Spleen (tissue), 11 donors: Measurements from ENCODE around the gene MYO1A. TPM values are rescaled to one million over a fixed set of nuclear protein-coding genes. Genes with fewer than 3 reads are reported as not detected.

Source experiments
- DNase-seq: peaks from one replicate; pipeline ENCODE4 v3.0.0-alpha.2; 2020
- H3K27ac ChIP-seq, 8 donors: fragments of 200-600 bp; sonication (generic) in 7 of 8; 1 replicate in 4 of 8; 2 replicates in 4 of 8; pipeline versions ENCODE4 v1.5.0 to v1.8.0; 2016 to 2021; ENCODE audit warnings: inconsistent platforms in 4 of 8, mild to moderate bottlenecking in 4 of 8, moderate library complexity in 1 of 8
- H3K27me3 ChIP-seq, 7 donors: fragments of 200-600 bp; sonication (generic) in 6 of 7; replicated peaks in 1 of 7; 1 replicate in 4 of 7; 2 replicates in 3 of 7; pipeline versions ENCODE4 v1.5.0 to v1.8.0; 2016 to 2021; ENCODE audit warnings: inconsistent platforms in 3 of 7, mild to moderate bottlenecking in 1 of 7
- H3K36me3 ChIP-seq, 6 donors: fragments of 200-600 bp; sonication (generic) in 5 of 6; 1 replicate in 4 of 6; 2 replicates in 2 of 6; pipeline versions ENCODE4 v1.5.0 to v1.8.0; 2016 to 2021; ENCODE audit warnings: inconsistent platforms in 2 of 6
- H3K4me1 ChIP-seq, 6 donors: fragments of 200-600 bp; sonication (generic) in 5 of 6; 1 replicate in 3 of 6; 2 replicates in 3 of 6; pipeline versions ENCODE4 v1.5.0 to v1.8.0; 2016 to 2021; ENCODE audit warnings: inconsistent platforms in 3 of 6
- H3K4me3 ChIP-seq, 8 donors: fragments of 200-600 bp; sonication (generic) in 7 of 8; 1 replicate in 4 of 8; 2 replicates in 4 of 8; pipeline versions ENCODE4 v1.5.0 to v1.8.0; 2016 to 2021; ENCODE audit warnings: inconsistent platforms in 4 of 8, mild to moderate bottlenecking in 4 of 8, moderate library complexity in 2 of 8
- H3K9me3 ChIP-seq, 8 donors: fragments of 200-600 bp; sonication (generic) in 7 of 8; 1 replicate in 4 of 8; 2 replicates in 4 of 8; pipeline versions ENCODE4 v1.5.0 to v1.8.0; 2016 to 2021; ENCODE audit warnings: inconsistent platforms in 4 of 8
- POLR2A ChIP-seq, 3 donors: fragments of 450-650 bp; IDR thresholded peaks; one replicate each; pipeline ENCODE4 v1.5.1; 2017; ENCODE audit warnings: antibody characterized with exemption in 3 of 3, mild to moderate bottlenecking in 1 of 3
- POLR2AphosphoS5 ChIP-seq, 3 donors: sonication (generic); formaldehyde crosslinking; IDR thresholded peaks; one replicate each; pipeline ENCODE4 v1.5.1; 2017; ENCODE audit warnings: antibody characterized with exemption in 3 of 3
- WGBS, 5 donors: extraction: QIAGEN DNeasy Blood & Tissue Kit in 3 of 5; methylation state at CpG; one replicate each; pipeline versions ENCODE4 v1.1.5 to v1.1.7; 2013 to 2018; 5-methylcytosine and 5-hydroxymethylcytosine counted together
- intact Hi-C: fragments of 100-400 bp; cut with DNase I; formaldehyde crosslinking; loops from one replicate; pipeline ENCODE4 v1.15.0; 2023; ENCODE audit warnings: low total_unique reads
- polyA plus RNA-seq, 3 donors: library from polyadenylated mRNA; stranded (reverse); fragments of 200-250 nt; gene quantifications; one replicate each; pipeline ENCODE4 v1.2.1, GENCODE V29; 2013
- total RNA-seq, 7 donors: library from RNA; depleted of rRNA in 3 of 7; stranded (reverse); fragments of >200 nt in 3 of 7; fragmentation: NEBNext Ultra II Directional in 4 of 7; extraction: Animal tissue kit (Norgen Biotek cat#: 25700) in 4 of 7; gene quantifications; one replicate each; pipeline versions ENCODE4 v1.1.0 to v1.2.1, GENCODE V29; 2016 to 2021
- TF ChIP-seq, protein P1 (sequence below), 11 experiments: fragments of 200-600 bp in 7 of 11; fragments of 450-650 bp in 4 of 11; sonication (generic) in 4 of 11; IDR thresholded peaks in 8 of 11; conservative IDR thresholded peaks in 3 of 11; 1 replicate in 7 of 11; 2 replicates in 4 of 11; pipeline versions ENCODE4 v1.4.0 to v1.8.0; 2016 to 2021; ENCODE audit warnings: antibody characterized with exemption in 11 of 11, inconsistent platforms in 4 of 11, mild to moderate bottlenecking in 1 of 11
- donor health status: healthy with polysubstance abuse.
- donor health status: DM: no; HTN: no; CAD: no; lungs with moderate emphysema.
- donor health status: DM: no; HTN: no; CAD: no.
- donor health status: Bipolar disorder and iron deficiency.
- donor health status: healthy.
- donor health status: DM: no; HTN: no; CAD: no.
- donor health status: DM: yes; HTN: yes; CAD: no.

MYO1A gene
- total and polyA plus RNA-seq, 10 donors, result 0.12 to 1.4 (median 0.22) TPM; not detected in 1

DNA sequence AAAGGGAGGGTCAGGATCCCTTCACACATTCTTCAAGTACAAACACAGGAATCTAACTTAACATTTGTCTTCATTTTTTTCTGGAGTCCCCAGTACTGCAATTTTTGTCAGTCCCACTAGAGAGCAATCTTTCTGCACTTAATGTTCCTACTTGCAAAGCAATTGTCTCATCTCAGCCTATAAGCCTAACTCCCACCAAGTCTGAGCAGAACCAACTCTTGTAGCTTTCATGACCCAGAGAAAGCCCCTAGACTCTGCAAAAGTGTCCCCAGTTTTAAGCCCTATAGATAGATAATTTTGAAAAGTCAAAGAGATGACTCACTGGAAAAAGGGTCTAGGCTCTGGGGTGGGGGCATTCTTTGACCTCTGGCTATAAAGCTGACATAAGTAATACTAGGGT is 41.8 kb downstream of the MYO1A start:
- intact Hi-C loops, result loop anchor here (5.0 kb wide), 2 partner anchors 54 to 109 kb away; no protein-coding TSS in a partner anchor
- DNase-seq, result no peak
- Histone ChIP-seq H3K27ac (peak overlapping the region in 5 of 8 donors; percentile 27 to 92 (median 88)), H3K9me3 (no peaks in the 10 kb centered on the region), H3K4me1 (peaks cover 28 to 77% (median 49%) of the 10 kb centered on the region in 6 donors), H3K4me3 (no peak overlapping the region), H3K36me3 (peaks cover 3 to 17% (median 15%) of the 10 kb centered on the region in 6 donors), H3K27me3 (no peaks in the 10 kb centered on the region)
- TF ChIP-seq, protein P1, sequence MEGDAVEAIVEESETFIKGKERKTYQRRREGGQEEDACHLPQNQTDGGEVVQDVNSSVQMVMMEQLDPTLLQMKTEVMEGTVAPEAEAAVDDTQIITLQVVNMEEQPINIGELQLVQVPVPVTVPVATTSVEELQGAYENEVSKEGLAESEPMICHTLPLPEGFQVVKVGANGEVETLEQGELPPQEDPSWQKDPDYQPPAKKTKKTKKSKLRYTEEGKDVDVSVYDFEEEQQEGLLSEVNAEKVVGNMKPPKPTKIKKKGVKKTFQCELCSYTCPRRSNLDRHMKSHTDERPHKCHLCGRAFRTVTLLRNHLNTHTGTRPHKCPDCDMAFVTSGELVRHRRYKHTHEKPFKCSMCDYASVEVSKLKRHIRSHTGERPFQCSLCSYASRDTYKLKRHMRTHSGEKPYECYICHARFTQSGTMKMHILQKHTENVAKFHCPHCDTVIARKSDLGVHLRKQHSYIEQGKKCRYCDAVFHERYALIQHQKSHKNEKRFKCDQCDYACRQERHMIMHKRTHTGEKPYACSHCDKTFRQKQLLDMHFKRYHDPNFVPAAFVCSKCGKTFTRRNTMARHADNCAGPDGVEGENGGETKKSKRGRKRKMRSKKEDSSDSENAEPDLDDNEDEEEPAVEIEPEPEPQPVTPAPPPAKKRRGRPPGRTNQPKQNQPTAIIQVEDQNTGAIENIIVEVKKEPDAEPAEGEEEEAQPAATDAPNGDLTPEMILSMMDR (IDR thresholded peaks at IDR 0.05 in 8 of 11, conservative IDR thresholded peaks at IDR 0.05 in 3 of 11), result peak; percentile 18 to 80 (median 67)
- no peak for TF ChIP-seq POLR2AphosphoS5 (IDR thresholded peaks at IDR 0.05)
- TF ChIP-seq POLR2A (IDR thresholded peaks at IDR 0.05), result no peak

GRCh38 chr12:57006809-57007475 is 43.0 kb downstream of the MYO1A start:
- Histone ChIP-seq H3K27me3 (no peaks in the 10 kb centered on the region), H3K27ac (peak overlapping the region; percentile 36 to 92 (median 87)), H3K4me1 (peaks cover 28 to 78% (median 56%) of the 10 kb centered on the region in 6 donors), H3K4me3 (peak overlapping the region in 5 of 8 donors; percentile 11 to 94 (median 79)), H3K36me3 (peaks cover 3 to 29% (median 26%) of the 10 kb centered on the region in 6 donors), H3K9me3 (no peaks in the 10 kb centered on the region)
- WGBS, 5 donors, result 40 to 51% (median 43%) methylated on average over 10 of the region's 10 CpGs
- TF ChIP-seq, protein P1 (IDR thresholded peaks at IDR 0.05 in 8 of 11, conservative IDR thresholded peaks at IDR 0.05 in 3 of 11), result peak in 5 of 11 experiments; percentile 9 to 53 (median 20)
- TF ChIP-seq POLR2AphosphoS5 (IDR thresholded peaks at IDR 0.05), result no peak
- no peak for DNase-seq
- intact Hi-C loops, result loop anchor here (5.0 kb wide), 2 partner anchors 55 to 110 kb away; no protein-coding TSS in a partner anchor

DNA sequence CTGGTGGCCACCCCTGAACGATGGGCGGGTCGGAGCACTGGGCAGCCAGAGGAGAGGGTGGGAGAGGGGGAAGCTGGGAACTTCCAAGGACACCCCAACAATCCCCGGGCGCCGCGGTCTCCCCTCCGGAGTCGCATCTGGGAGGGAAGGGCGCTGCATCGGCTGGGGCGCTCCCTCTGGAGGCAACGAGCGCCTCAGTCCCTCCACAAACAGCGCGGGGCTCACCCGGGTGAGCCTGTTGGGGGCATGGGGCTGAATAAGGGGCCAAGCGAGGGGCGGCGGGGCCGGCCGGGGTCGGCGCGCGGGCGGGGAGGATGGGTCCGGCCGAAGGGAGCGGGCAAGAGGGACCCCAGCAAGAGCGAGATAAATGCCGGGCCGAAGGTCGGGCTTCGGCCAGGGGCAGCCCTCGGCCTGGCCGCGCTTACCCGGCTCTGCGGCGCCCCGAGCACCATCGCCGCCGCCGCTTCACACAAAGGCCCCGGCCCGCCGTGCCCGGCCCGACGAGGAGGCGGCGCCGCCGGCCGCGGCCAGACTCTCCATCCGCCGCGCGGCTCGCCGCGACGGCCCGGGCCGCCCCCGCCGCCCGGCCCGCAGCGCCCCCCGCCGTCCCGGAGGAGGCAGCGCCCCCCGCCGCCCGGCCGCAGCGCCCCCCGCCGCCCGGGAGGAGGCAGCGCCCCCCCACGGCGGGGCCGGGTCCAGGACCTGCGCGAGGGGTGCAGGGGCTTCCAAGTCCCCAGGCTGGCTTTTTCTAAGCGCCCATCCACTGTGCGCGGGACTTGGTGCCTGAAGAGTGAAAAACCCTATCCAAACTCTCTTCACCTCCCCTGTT is 43.7 kb downstream of the MYO1A start, which contains the start of gene ZBTB39:
Gene ZBTB39 (minus strand): TSS at position 567 of the 829 bp plus-strand sequence. CDS start 1,629 bp downstream, outside the sequence.
- Histone ChIP-seq H3K36me3 (peaks cover 3 to 34% (median 28%) of the 10 kb centered on the region in 6 donors), H3K4me1 (peaks cover 30 to 78% (median 63%) of the 10 kb centered on the region in 6 donors), H3K27ac (peak within 1 kb of the TSS; percentile 80 to 92 (median 88)), H3K9me3 (no peaks in the 10 kb centered on the region), H3K27me3 (no peaks in the 10 kb centered on the region), H3K4me3 (peak within 1 kb of the TSS; percentile 64 to 94 (median 78))
- WGBS, 5 donors, result 0 to 2% (median 1%) methylated on average over 9 to 94 of the region's 94 CpGs
- intact Hi-C loops, result loop anchor here (5.0 kb wide), 2 partner anchors 56 to 111 kb away; no protein-coding TSS in a partner anchor
- TF ChIP-seq POLR2AphosphoS5 (IDR thresholded peaks at IDR 0.05) (peak; percentile 47 to 58 (median 50)), POLR2A (IDR thresholded peaks at IDR 0.05) (no peak)
- TF ChIP-seq, protein P1 (IDR thresholded peaks at IDR 0.05 in 8 of 11, conservative IDR thresholded peaks at IDR 0.05 in 3 of 11), result peak in 10 of 11 experiments; percentile 17 to 75 (median 54)
- peak; percentile 92 for DNase-seq
